ENCODE results near the gene CNTN1.

The CNTN1 gene

DNA sequence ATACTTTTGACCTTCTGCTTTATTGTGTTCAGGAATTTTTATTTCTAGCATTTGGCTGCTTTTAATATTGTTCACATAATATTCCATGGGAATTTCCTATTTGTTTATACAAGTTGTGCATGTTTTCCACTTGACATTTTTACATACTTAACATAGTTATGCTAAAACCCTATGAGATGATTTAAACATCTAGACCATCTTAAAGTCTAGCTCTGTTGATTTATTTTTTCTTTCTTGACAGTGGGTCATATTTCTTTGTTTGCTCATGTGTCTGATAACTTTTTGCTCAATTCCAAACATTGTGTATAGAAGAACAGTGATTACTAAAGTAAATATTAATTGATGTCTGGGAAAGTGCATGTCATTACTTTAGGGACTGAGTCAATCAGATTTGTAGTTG is 293.8 kb downstream of the CNTN1 start (continued):
- no peak for TF ChIP-seq ZNF596 (tag by site-specific recombination; IDR thresholded peaks at IDR 0.05)
- TF ChIP-seq IKZF3 (tag by site-specific recombination; IDR thresholded peaks at IDR 0.05): no peak
- TF ChIP-seq ZSCAN16 (tag by site-specific recombination; IDR thresholded peaks at IDR 0.05): no peak
- TF ChIP-seq, protein P1, sequence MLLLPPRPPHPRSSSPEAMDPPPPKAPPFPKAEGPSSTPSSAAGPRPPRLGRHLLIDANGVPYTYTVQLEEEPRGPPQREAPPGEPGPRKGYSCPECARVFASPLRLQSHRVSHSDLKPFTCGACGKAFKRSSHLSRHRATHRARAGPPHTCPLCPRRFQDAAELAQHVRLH (tag by site-specific recombination; IDR thresholded peaks at IDR 0.05): no peak
- TF ChIP-seq, protein P2, sequence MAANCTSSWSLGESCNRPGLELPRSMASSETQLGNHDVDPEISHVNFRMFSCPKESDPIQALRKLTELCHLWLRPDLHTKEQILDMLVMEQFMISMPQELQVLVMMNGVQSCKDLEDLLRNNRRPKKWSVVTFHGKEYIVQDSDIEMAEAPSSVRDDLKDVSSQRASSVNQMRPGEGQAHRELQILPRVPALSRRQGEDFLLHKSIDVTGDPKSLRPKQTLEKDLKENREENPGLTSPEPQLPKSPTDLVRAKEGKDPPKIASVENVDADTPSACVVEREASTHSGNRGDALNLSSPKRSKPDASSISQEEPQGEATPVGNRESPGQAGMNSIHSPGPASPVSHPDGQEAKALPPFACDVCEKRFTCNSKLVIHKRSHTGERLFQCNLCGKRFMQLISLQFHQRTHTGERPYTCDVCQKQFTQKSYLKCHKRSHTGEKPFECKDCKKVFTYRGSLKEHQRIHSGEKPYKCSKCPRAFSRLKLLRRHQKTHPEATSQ (tag by site-specific recombination; IDR thresholded peaks at IDR 0.05): no peak
- TF ChIP-seq, protein P3, sequence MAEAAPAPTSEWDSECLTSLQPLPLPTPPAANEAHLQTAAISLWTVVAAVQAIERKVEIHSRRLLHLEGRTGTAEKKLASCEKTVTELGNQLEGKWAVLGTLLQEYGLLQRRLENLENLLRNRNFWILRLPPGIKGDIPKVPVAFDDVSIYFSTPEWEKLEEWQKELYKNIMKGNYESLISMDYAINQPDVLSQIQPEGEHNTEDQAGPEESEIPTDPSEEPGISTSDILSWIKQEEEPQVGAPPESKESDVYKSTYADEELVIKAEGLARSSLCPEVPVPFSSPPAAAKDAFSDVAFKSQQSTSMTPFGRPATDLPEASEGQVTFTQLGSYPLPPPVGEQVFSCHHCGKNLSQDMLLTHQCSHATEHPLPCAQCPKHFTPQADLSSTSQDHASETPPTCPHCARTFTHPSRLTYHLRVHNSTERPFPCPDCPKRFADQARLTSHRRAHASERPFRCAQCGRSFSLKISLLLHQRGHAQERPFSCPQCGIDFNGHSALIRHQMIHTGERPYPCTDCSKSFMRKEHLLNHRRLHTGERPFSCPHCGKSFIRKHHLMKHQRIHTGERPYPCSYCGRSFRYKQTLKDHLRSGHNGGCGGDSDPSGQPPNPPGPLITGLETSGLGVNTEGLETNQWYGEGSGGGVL (tag by site-specific recombination; IDR thresholded peaks at IDR 0.05): no peak
- TF ChIP-seq ZNF211 (tag by site-specific recombination; IDR thresholded peaks at IDR 0.05; ENCODE audit: low read depth): no peak

DNA sequence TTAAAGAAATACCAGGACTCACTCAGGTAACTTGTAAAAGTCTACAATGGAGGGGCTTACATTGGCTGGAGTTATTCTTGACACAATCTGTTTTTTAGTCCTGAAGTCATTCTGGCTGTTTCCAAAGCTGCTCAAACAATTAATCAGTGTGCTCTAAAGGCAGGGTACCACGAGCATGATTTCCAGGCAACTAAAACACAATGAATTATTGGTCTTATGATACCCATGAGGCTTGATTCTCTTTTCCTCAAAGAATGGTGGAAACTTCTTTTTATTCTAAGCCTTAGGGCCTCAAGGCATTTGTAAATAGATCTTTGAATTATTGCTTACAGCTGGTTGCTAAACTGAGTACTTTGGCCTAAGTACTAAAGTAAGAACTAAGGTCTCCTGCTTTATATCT is 296.1 kb downstream of the CNTN1 start:
- POLR2A ChIA-PET: no interaction called here
- CTCF ChIA-PET: no interaction called here
- Histone ChIP-seq H3K9me3 (ENCODE audit: control insufficient read depth, insufficient read depth, low read depth, low read length) (no peaks in the 10 kb centered on the region), H3K4me1 (ENCODE audit: control insufficient read depth, insufficient read depth, low read length) (no peaks in the 10 kb centered on the region), H3K27ac (ENCODE audit: extremely low read depth, low read depth, low read length) (no peak overlapping the region), H3K36me3 (ENCODE audit: control insufficient read depth in 2 of 2, insufficient read depth in 1 of 2, low read length in 2 of 2) (no peaks in the 10 kb centered on the region), H3K4me3 (ENCODE audit: low read depth, low read length) (no peak overlapping the region)
- TF ChIP-seq ZBTB1 (tag by site-specific recombination; IDR thresholded peaks at IDR 0.05) (no peak), ZNF335 (tag by site-specific recombination; conservative IDR thresholded peaks at IDR 0.05) (no peak), ZNF155 (tag by site-specific recombination; IDR thresholded peaks at IDR 0.05) (no peak), ZNF558 (tag by site-specific recombination; IDR thresholded peaks at IDR 0.05) (no peak), ZNF19 (tag by site-specific recombination; IDR thresholded peaks at IDR 0.05; ENCODE audit: low read depth) (no peak), ZNF366 (tag by site-specific recombination; conservative IDR thresholded peaks at IDR 0.05) (no peak), ZNF610 (tag by site-specific recombination; IDR thresholded peaks at IDR 0.05; ENCODE audit: borderline replicate concordance) (no peak), ZNF514 (tag by site-specific recombination; IDR thresholded peaks at IDR 0.05) (no peak), ZNF423 (tag by site-specific recombination; IDR thresholded peaks at IDR 0.05) (no peak), ZNF211 (tag by site-specific recombination; IDR thresholded peaks at IDR 0.05; ENCODE audit: low read depth) (no peak), SETDB1 (IDR thresholded peaks at IDR 0.05; ENCODE audit: insufficient read length, low read length) (no peak), HOXA7 (CRISPR knock-in tag; IDR thresholded peaks at IDR 0.05; ENCODE audit: borderline replicate concordance) (no peak), ZBTB8A (tag by site-specific recombination; IDR thresholded peaks at IDR 0.05) (no peak), ZNF664 (tag by site-specific recombination; IDR thresholded peaks at IDR 0.05) (no peak), ZNF169 (tag by site-specific recombination; IDR thresholded peaks at IDR 0.05) (no peak)
- TF ChIP-seq, protein P4, sequence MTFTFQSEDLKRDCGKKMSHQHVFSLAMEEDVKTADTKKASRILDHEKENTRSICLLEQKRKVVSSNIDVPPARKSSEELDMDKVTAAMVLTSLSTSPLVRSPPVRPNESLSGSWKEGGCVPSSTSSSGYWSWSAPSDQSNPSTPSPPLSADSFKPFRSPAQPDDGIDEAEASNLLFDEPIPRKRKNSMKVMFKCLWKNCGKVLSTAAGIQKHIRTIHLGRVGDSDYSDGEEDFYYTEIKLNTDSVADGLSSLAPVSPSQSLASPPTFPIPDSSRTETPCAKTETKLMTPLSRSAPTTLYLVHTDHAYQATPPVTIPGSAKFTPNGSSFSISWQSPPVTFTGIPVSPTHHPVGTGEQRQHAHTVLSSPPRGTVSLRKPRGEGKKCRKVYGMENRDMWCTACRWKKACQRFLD (tag by site-specific recombination; IDR thresholded peaks at IDR 0.05): no peak
- TF ChIP-seq, protein P5, sequence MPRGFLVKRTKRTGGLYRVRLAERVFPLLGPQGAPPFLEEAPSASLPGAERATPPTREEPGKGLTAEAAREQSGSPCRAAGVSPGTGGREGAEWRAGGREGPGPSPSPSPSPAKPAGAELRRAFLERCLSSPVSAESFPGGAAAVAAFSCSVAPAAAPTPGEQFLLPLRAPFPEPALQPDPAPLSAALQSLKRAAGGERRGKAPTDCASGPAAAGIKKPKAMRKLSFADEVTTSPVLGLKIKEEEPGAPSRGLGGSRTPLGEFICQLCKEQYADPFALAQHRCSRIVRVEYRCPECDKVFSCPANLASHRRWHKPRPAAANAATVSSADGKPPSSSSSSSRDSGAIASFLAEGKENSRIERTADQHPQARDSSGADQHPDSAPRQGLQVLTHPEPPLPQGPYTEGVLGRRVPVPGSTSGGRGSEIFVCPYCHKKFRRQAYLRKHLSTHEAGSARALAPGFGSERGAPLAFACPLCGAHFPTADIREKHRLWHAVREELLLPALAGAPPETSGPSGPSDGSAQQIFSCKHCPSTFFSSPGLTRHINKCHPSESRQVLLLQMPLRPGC (tag by site-specific recombination; IDR thresholded peaks at IDR 0.05): no peak
- TF ChIP-seq, protein P3 (tag by site-specific recombination; IDR thresholded peaks at IDR 0.05): no peak
- TF ChIP-seq, protein P6, sequence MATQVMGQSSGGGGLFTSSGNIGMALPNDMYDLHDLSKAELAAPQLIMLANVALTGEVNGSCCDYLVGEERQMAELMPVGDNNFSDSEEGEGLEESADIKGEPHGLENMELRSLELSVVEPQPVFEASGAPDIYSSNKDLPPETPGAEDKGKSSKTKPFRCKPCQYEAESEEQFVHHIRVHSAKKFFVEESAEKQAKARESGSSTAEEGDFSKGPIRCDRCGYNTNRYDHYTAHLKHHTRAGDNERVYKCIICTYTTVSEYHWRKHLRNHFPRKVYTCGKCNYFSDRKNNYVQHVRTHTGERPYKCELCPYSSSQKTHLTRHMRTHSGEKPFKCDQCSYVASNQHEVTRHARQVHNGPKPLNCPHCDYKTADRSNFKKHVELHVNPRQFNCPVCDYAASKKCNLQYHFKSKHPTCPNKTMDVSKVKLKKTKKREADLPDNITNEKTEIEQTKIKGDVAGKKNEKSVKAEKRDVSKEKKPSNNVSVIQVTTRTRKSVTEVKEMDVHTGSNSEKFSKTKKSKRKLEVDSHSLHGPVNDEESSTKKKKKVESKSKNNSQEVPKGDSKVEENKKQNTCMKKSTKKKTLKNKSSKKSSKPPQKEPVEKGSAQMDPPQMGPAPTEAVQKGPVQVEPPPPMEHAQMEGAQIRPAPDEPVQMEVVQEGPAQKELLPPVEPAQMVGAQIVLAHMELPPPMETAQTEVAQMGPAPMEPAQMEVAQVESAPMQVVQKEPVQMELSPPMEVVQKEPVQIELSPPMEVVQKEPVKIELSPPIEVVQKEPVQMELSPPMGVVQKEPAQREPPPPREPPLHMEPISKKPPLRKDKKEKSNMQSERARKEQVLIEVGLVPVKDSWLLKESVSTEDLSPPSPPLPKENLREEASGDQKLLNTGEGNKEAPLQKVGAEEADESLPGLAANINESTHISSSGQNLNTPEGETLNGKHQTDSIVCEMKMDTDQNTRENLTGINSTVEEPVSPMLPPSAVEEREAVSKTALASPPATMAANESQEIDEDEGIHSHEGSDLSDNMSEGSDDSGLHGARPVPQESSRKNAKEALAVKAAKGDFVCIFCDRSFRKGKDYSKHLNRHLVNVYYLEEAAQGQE (tag by site-specific recombination; IDR thresholded peaks at IDR 0.05): no peak

Measured in HEK293 (cell line).